GM21529 (cell line): ENCODE data around the gene LCE3C.
"Not testable (repeated sequence)": the region's sequence is repeated elsewhere in the genome, so short reads cannot be mapped to it uniquely, and the experiment has no call there.

Source experiments
- ATAC-seq: cut with Tn5 transposase; IDR thresholded peaks from one replicate; pipeline ENCODE4 v1.9.1; 2021; ENCODE audit not compliant: unreplicated experiment

The LCE3C gene

GRCh38 chr1:152599934-152600333, at the start of gene LCE3C:
TSS of gene LCE3C (plus strand) at chr1:152600234. CDS start at chr1:152600732, 498 bp downstream.
- no peak for ATAC-seq

- ATAC-seq: no peak
These were observed 34.9 kb upstream of the LCE3C start for GRCh38 chr1:152565115-152565514.

- no peak for ATAC-seq
These were observed 34.4 kb upstream of the LCE3C start for GRCh38 chr1:152565535-152566215.

- no peak for ATAC-seq
These were observed 33.4 kb upstream of the LCE3C start, which contains the start of gene LCE3E for GRCh38 chr1:152566681-152567080. TSS of gene LCE3E (minus strand) at chr1:152566780. CDS start at chr1:152566208, 572 bp downstream.

GRCh38 chr1:152577168-152577567, 22.9 kb upstream of the LCE3C start:
- ATAC-seq: peak; percentile 40

- ATAC-seq: not testable (repeated sequence)
These were observed 20.5 kb upstream of the LCE3C start for GRCh38 chr1:152579526-152579925.

- ATAC-seq: no peak
These were observed 19.6 kb upstream of the LCE3C start, which contains the start of gene LCE3D for GRCh38 chr1:152580433-152580832. TSS of gene LCE3D (minus strand) at chr1:152580516. CDS start at chr1:152579936, 580 bp downstream.

- no peak for ATAC-seq
These were observed 17.4 kb upstream of the LCE3C start for GRCh38 chr1:152582647-152583046.

GRCh38 chr1:152585586-152585985, 14.4 kb upstream of the LCE3C start:
- no peak for ATAC-seq

- ATAC-seq: no peak
These were observed 3.0 kb upstream of the LCE3C start for GRCh38 chr1:152596986-152597385.

GRCh38 chr1:152613511-152613910, 13.5 kb downstream of the LCE3C start, which contains the start of gene LCE3B:
TSS of gene LCE3B (plus strand) at chr1:152613811. CDS start at chr1:152613811, 0 bp downstream.
- no peak for ATAC-seq

- ATAC-seq: no peak
These were observed 22.0 kb downstream of the LCE3C start for GRCh38 chr1:152621993-152622392.

- ATAC-seq: no peak
These were observed 22.8 kb downstream of the LCE3C start, which contains the start of gene LCE3A for GRCh38 chr1:152622803-152623202. TSS of gene LCE3A (minus strand) at chr1:152623103. CDS start at chr1:152623103, 0 bp downstream.

- ATAC-seq: no peak
These were observed 23.3 kb downstream of the LCE3C start for GRCh38 chr1:152623203-152623844.

GRCh38 chr1:152626744-152627143, 26.7 kb downstream of the LCE3C start:
- ATAC-seq: no peak

GRCh38 chr1:152630596-152630995, 30.6 kb downstream of the LCE3C start:
- no peak for ATAC-seq

GRCh38 chr1:152640351-152640750, 40.3 kb downstream of the LCE3C start:
- ATAC-seq: no peak

GRCh38 chr1:152643945-152644344, 43.9 kb downstream of the LCE3C start:
- no peak for ATAC-seq

- ATAC-seq: no peak
These were observed 45.1 kb downstream of the LCE3C start for GRCh38 chr1:152645146-152645545.

GRCh38 chr1:152646656-152647055, 46.6 kb downstream of the LCE3C start:
- ATAC-seq: no peak
